ENCODE measurements around the gene RAB6C.
"Not testable (repeated sequence)": the region's sequence is repeated elsewhere in the genome, so short reads cannot be mapped to it uniquely, and the experiment has no call there.

RAB6C gene

GRCh38 chr2:129996657-129997237, 17.3 kb downstream of the RAB6C start:
- DNase-seq: not testable (repeated sequence)

- not testable (repeated sequence) for DNase-seq
These were observed 19.3 kb downstream of the RAB6C start for GRCh38 chr2:129998771-129999170.

- peak; percentile 4 for DNase-seq
These were observed 26.4 kb downstream of the RAB6C start for GRCh38 chr2:130005862-130006261.

- not testable (repeated sequence) for DNase-seq
These were observed 37.2 kb downstream of the RAB6C start for GRCh38 chr2:130016701-130017100.

- DNase-seq: no peak
These were observed 39.9 kb downstream of the RAB6C start for GRCh38 chr2:130019402-130019801.

- not testable (repeated sequence) for DNase-seq
These were observed 40.6 kb downstream of the RAB6C start for GRCh38 chr2:130020069-130020468.

GRCh38 chr2:130025931-130026330, 46.5 kb downstream of the RAB6C start:
- peak; percentile 6 for DNase-seq
